ENCODE data around the gene ERGIC3.
A peak's percentile ranks its signal among the peaks of the same experiment; 100 is the strongest.

ERGIC3 gene

DNA sequence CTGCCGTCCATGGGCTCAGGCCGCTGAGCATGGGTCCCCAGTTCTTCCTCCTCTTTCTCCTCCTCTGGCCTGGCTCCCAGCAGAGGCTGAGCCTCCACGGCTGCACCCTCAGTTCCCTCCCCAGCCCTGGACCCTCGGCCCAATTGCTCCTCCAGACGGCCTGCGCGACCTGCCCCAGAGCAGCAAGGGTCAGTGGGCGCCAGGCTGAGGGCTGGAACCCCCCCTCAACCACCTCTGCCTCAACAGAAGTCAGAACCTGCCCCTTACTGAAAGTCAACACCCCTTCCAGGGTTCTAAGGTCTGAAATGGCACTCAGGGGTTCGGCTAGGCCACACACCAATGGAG is 57.9 kb downstream of the ERGIC3 start:
- no peak for DNase-seq

DNA sequence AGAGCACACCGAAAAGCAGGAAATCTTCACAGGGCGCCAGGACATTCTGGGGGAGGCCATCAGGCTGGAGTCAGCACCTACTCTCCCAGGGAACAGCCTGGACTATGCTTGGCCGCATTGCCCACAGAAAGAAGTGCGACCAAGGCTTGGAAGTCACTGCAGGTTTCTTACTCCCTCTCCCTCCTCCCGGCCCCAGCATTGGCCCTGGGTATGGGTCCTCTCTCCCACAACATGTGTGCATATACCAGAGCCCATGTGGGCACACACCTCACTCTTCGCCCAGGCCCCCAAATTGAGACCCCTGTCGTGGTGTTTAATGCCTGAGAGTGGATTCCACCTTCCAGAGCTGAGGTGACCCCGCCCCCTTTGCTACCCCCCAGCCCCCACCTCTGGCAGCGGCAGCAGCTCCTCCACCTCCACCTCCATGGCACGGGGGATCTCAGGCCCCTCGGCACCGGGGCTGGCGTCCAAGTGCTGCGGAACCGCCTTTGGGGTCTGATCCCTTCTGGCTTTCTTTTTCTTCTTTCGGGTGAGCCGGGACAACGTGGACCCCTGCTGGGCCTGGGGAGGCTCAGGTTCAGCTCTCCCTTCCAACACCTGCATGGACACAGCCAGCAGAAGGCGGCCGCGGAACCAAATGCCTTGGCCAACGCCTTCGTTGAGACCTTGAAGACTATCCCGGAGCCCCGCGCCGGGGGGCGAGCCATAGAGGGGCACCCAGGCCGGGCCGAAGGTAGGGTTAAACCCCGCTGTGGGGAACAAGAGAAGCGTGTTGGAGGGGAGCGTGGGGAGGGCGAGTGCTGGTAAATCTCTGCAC is 58.5 kb downstream of the ERGIC3 start:
- DNase-seq, result no peak

DNA sequence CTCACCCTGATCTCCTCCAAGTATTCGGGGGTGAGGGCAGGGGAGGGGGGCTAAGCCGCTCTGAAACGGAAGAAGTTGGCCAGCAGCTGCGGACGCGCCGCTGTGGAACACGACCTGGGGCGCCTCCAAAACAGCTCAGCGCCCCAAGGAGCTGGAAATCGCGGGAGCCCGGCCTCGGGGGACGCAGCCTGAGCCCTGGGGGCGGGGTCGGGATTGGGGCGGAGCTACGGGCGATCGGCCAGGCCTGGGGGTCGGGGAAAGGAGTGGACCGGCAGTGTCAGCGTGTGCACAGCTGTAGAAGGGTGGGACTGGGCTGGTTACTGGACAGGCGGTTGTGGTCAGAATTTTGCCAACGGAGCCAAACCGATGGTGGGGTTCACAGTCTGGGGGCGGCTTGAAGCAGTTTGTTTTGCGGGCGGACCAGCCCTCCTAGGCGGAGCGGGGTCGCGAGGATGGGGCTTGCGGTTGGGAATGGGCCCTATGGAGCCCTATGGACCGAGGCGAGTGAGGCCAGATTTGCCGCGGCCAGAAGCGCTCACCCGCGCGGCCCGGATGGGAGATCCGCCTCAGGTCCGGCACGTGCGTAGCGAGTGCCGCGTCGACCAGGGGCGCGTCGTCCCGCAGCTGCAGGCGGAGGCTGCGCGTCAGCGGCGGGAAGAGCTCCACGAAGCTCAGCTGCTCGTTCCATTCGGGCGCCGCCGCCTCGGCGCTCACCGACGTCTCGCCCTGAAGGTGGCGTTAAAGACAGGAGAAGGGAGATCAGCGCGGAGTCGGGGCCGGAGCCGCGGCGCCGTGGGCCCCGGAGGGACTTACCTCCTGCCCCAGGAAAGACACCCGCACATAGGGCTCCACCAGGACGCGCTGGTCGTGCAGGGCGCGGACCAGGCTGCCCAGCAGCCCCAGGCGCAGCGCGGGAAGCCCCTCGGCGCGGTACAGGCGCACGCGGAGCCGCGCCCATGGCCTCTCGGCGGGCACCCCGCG is 59.4 kb downstream of the ERGIC3 start:
- peak in 6 of 14 donors; percentile 3 to 27 (median 8) for DNase-seq

DNA sequence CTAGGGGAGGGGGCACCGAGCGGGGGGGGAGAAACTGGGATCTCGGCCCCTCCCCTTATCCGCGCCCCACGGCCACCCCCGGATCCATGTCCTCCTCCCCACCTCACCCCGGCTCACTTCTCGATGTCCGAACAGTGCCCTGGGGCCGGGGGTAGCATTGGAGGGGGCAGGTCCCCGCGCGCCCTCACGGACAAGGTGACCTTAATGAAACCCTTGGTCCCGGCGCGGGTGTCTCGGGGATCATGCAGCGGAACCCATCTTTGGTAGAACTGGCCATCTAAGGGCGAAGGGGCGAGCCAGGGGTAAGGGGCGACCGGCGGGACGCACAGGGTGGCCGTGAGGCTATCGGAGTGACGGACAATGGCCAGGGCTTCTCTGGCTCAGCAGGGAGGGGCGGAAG is 60.1 kb downstream of the ERGIC3 start:
- DNase-seq, result no peak

DNA sequence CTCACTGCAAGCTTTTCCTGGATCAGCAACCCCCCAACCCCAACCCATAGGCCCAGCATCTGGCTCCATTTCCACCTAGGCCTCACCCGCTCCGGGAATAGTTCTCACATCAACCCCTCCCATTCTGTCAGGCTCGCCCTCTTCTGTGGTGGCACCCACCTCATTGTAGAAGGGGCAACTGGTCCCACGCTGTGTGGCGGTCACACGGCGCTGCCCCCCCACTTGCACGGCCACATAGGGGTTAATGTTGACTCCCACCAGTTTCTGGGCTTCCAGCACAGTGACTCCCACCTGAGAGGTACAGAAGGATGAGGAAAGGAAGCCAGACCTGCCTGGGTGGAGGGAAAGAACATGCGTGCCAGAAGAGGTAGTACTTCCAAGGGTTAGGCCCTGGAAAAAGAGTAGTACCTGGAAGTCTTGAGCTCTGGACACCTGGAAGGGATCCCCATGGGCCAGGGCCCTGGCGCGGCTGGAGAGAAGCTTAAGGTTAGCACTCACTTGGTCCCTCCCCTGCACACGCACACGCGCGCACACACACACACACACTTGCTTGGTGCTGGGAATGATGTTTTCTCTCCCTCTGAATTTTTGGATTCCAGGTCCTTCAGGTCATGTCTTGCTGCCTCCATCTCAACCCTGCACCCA is 61.1 kb downstream of the ERGIC3 start:
- DNase-seq, result no peak

DNA sequence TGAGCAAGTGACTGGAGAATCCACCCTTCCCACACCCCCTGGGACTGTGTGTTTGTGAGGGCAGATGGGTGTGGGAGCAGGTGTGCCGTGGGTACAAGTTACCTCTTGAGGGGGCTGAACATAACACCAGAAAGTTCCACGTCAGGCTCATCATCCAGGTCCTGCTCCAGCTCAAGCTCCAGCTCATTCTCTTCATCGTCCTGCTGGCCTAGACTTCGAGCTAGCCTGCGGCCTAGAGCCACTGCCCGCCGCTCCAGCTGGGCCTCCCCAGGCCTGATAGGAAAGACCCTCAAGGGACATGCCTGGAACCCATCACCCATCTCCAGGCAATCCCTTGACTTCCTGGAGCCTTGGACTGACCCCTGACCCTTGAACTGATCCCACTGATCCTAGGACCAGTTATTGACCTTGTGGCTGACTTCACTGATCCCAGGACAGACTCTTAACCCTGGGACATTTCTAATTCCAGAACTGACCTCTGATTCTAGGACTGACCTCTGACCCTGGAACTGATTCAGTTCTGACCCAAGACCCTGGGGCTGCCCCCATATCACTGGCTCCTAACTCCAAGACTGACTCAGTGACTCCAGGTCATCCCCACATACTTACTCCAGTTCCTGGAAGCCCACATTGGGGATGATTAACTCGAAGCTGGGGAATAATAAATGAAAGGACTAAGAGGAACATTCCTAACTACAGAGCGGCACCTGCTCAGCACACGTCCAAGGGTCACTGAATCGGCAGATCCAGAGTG is 62.0 kb downstream of the ERGIC3 start:
- no peak for DNase-seq

DNA sequence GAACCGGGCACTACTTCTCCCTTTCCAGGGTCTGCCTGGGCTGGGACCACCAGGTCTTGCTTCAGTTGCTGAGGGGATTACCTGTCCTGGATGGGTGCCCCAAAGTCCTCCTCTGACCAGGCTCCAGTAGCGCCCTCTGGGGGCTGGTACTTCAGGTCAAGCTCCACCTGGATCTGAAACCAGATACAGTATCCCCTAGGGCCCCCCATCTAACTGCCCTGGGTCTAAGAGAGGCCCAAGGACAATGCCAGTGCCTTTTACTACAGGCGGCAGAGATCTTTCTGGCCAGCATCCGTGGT is 62.5 kb downstream of the ERGIC3 start:
- DNase-seq, result no peak

DNA sequence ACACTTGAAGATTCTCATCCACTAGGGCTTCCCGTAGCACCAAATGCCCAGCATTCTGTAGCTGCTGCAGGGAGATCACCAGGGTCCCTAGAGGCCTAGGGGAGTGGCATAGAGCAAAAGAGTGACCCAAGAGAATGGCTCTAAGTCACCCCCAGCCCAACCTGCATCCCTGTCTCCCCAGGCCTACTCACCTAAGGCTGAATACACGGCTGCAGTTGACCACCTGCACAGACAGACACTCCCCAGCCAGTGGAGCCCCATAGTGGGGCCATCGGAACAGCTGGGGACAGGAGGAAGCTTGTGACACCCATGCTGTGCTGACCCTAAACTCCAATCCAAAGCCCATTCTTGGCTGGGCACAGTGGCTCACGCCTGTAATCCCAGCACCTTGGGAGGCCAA is 64.2 kb downstream of the ERGIC3 start:
- DNase-seq, result no peak

Data from C1 segment of cervical spinal cord (tissue), 14 donors.